ENCODE measurements around the gene FOXF2.

The FOXF2 gene

GRCh38 chr6:1379017-1379787 lies 10.2 kb upstream of the FOXF2 start:
- no peak for DNase-seq

GRCh38 chr6:1379788-1380147 lies 9.6 kb upstream of the FOXF2 start:
- no peak for DNase-seq

GRCh38 chr6:1380625-1381427 lies 8.6 kb upstream of the FOXF2 start:
- DNase-seq: no peak

GRCh38 chr6:1381481-1382330 lies 7.7 kb upstream of the FOXF2 start:
- DNase-seq: no peak

- no peak for DNase-seq
These were observed 7.0 kb upstream of the FOXF2 start for GRCh38 chr6:1382331-1382882.

GRCh38 chr6:1382883-1383728 lies 6.3 kb upstream of the FOXF2 start:
- no peak for DNase-seq

- no peak for DNase-seq
These were observed 5.4 kb upstream of the FOXF2 start for GRCh38 chr6:1383729-1384548.

GRCh38 chr6:1384549-1385128 lies 4.7 kb upstream of the FOXF2 start:
- no peak for DNase-seq

GRCh38 chr6:1385129-1386037 lies 4.0 kb upstream of the FOXF2 start:
- no peak for DNase-seq

- no peak for DNase-seq
These were observed 3.2 kb upstream of the FOXF2 start for GRCh38 chr6:1386038-1386709.

- DNase-seq: no peak
These were observed 1.9 kb upstream of the FOXF2 start for GRCh38 chr6:1387538-1387875.

- DNase-seq: no peak
These were observed 1.3 kb upstream of the FOXF2 start for GRCh38 chr6:1387876-1388629.

GRCh38 chr6:1388630-1389368 lies 577 bp upstream of the FOXF2 start:
- DNase-seq: no peak

GRCh38 chr6:1390133-1390945 lies 963 bp downstream of the FOXF2 start:
- DNase-seq: no peak

- DNase-seq: no peak
These were observed 1.8 kb downstream of the FOXF2 start for GRCh38 chr6:1390946-1391799.

- no peak for DNase-seq
These were observed 2.5 kb downstream of the FOXF2 start for GRCh38 chr6:1391800-1392309.
